KMS-11 (cell line): Measurements from ENCODE around the gene ITGA8.

ENCODE experiments used
- H2AFZ ChIP-seq: fragments of 200-600 bp; sonication (generic); 2 replicates; pipeline ENCODE4 v1.6.1; 2016; ENCODE audit warnings: antibody characterized with exemption, mixed run types, low read depth
- H3K27ac ChIP-seq: fragments of 200-600 bp; sonication (generic); 2 replicates; pipeline ENCODE4 v1.6.1; 2016; ENCODE audit warnings: mild to moderate bottlenecking, mixed run types
- H3K27me3 ChIP-seq: fragments of 200-600 bp; sonication (generic); 2 replicates; pipeline ENCODE4 v1.6.1; 2017; ENCODE audit warnings: mild to moderate bottlenecking, low read depth, mixed run types, moderate library complexity; ENCODE audit not compliant: insufficient read depth
- H3K36me3 ChIP-seq: fragments of 200-600 bp; sonication (generic); 2 replicates; pipeline ENCODE4 v1.6.1; 2017; ENCODE audit warnings: mild to moderate bottlenecking, mixed run types; ENCODE audit not compliant: insufficient read depth
- H3K4me1 ChIP-seq: fragments of 200-600 bp; sonication (generic); 2 replicates; pipeline ENCODE4 v1.6.1; 2016; ENCODE audit warnings: mild to moderate bottlenecking, low read depth, mixed run types; ENCODE audit not compliant: poor library complexity, severe bottlenecking
- H3K4me2 ChIP-seq: fragments of 200-600 bp; sonication (generic); 2 replicates; pipeline ENCODE4 v1.7.0; 2016; ENCODE audit warnings: mild to moderate bottlenecking, mixed run types
- H3K4me3 ChIP-seq: fragments of 200-600 bp; sonication (generic); IDR thresholded peaks from 2 replicates; pipeline ENCODE4 v1.6.1; 2017; ENCODE audit warnings: low read depth, low read length, mixed read lengths; ENCODE audit not compliant: insufficient read depth
- H3K79me2 ChIP-seq: fragments of 200-600 bp; sonication (generic); 2 replicates; pipeline ENCODE4 v1.6.1; 2016; ENCODE audit warnings: low read depth, mixed run types; ENCODE audit not compliant: insufficient read depth
- H3K9ac ChIP-seq: fragments of 200-600 bp; sonication (generic); 2 replicates; pipeline ENCODE4 v1.6.1; 2016; ENCODE audit warnings: mild to moderate bottlenecking, mixed run types
- H4K20me1 ChIP-seq: fragments of 200-600 bp; sonication (generic); 2 replicates; pipeline ENCODE4 v1.6.1; 2016; ENCODE audit warnings: mild to moderate bottlenecking, mixed run types; ENCODE audit not compliant: insufficient read depth
- CTCF ChIP-seq: fragments of 200-600 bp; sonication (generic); conservative IDR thresholded peaks from 2 replicates; pipeline ENCODE4 v1.6.1; 2017; ENCODE audit warnings: low read depth, mild to moderate bottlenecking, antibody characterized with exemption, low read length, moderate library complexity, mixed read lengths

The ITGA8 gene

GRCh38 chr10:15571575-15571974 lies 148.1 kb downstream of the ITGA8 start:
- H3K4me1 ChIP-seq, result no peaks in the 10 kb centered on the region
- H3K27me3 ChIP-seq, result no peaks in the 10 kb centered on the region
- H4K20me1 ChIP-seq, result no peaks in the 10 kb centered on the region
- H2AFZ ChIP-seq, result no peak overlapping the region
- no peak for TF ChIP-seq CTCF
- H3K27ac ChIP-seq, result no peak overlapping the region
- no peak overlapping the region for H3K9ac ChIP-seq
- H3K4me2 ChIP-seq, result no peak overlapping the region
- H3K4me3 ChIP-seq, result no peak overlapping the region
- H3K36me3 ChIP-seq, result no peaks in the 10 kb centered on the region
- H3K79me2 ChIP-seq, result no peaks in the 10 kb centered on the region

GRCh38 chr10:15570738-15571339 lies 148.9 kb downstream of the ITGA8 start:
- no peak overlapping the region for H3K9ac ChIP-seq
- H2AFZ ChIP-seq, result no peak overlapping the region
- H4K20me1 ChIP-seq, result no peaks in the 10 kb centered on the region
- no peaks in the 10 kb centered on the region for H3K36me3 ChIP-seq
- no peak overlapping the region for H3K27ac ChIP-seq
- H3K4me2 ChIP-seq, result no peak overlapping the region
- no peaks in the 10 kb centered on the region for H3K79me2 ChIP-seq
- no peak for TF ChIP-seq CTCF
- H3K4me1 ChIP-seq, result no peaks in the 10 kb centered on the region
- H3K27me3 ChIP-seq, result no peaks in the 10 kb centered on the region
- no peak overlapping the region for H3K4me3 ChIP-seq

GRCh38 chr10:15567952-15568351 lies 151.8 kb downstream of the ITGA8 start:
- H2AFZ ChIP-seq, result no peak overlapping the region
- H3K79me2 ChIP-seq, result no peaks in the 10 kb centered on the region
- no peak for TF ChIP-seq CTCF
- H3K27ac ChIP-seq, result no peak overlapping the region
- no peaks in the 10 kb centered on the region for H3K36me3 ChIP-seq
- H3K4me2 ChIP-seq, result no peak overlapping the region
- H3K4me3 ChIP-seq, result no peak overlapping the region
- no peaks in the 10 kb centered on the region for H3K27me3 ChIP-seq
- no peaks in the 10 kb centered on the region for H4K20me1 ChIP-seq
- H3K9ac ChIP-seq, result no peak overlapping the region
- H3K4me1 ChIP-seq, result no peaks in the 10 kb centered on the region

GRCh38 chr10:15563246-15563645 lies 156.5 kb downstream of the ITGA8 start:
- no peaks in the 10 kb centered on the region for H3K79me2 ChIP-seq
- no peak overlapping the region for H3K4me3 ChIP-seq
- no peak overlapping the region for H3K4me2 ChIP-seq
- H3K27ac ChIP-seq, result no peak overlapping the region
- H3K27me3 ChIP-seq, result no peaks in the 10 kb centered on the region
- no peak overlapping the region for H2AFZ ChIP-seq
- no peak for TF ChIP-seq CTCF
- H3K4me1 ChIP-seq, result no peaks in the 10 kb centered on the region
- H4K20me1 ChIP-seq, result no peaks in the 10 kb centered on the region
- no peak overlapping the region for H3K9ac ChIP-seq
- H3K36me3 ChIP-seq, result no peaks in the 10 kb centered on the region
